ENCODE measurements around the gene GTF2H2C. TPM values are rescaled to one million over a fixed set of nuclear protein-coding genes. Genes with fewer than 3 reads are reported as not detected.
A peak's percentile ranks its signal among the peaks of the same experiment; 100 is the strongest.
"Not testable (repeated sequence)": the region's sequence is repeated elsewhere in the genome, so short reads cannot be mapped to it uniquely, and the experiment has no call there.

The GTF2H2C gene
- total and polyA plus RNA-seq, 4 donors, result 9.4 to 27.0 (median 19.8) TPM

DNA sequence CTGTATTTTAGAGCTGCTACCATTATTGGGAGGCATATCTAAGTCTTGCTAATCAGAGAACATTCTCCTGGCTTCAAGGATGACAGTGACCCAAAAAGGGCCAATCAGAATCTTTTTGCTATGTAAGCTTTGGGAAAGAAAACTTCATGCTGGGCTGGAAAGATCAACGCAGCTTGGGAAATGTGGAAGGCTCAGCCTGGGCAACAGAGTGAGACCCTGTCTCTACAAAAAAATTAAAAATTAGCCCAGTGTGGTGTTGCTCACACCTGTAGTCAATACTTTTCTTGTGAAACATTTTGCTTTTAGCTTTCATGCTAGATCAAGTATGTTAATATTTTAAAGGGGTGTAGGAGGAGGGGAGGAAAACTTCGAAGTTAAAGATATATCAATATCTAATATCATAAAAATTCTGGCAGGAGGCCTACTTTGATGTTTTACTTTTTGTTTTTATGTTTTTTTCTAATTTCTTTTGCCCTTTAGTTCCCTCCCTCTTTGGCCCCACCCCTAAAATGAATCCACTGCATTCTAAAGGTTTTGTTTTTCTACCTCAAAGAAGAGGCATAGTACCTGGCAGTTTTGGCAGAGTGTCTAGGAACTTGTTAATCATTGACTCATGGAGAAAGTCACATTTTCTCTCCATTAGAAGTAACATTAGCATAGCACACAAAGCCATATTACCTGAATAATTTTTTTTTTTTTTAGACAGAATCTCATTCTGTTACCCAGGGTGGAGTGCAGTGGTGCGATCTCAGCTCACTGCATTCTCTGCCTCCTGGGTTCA is 17.0 kb upstream of the GTF2H2C start:
- H3K4me3 ChIP-seq (ENCODE audit: low read length in 2 of 2); H3K27me3 ChIP-seq (ENCODE audit: control insufficient read depth in 1 of 2, insufficient read depth in 2 of 2, low read length in 1 of 2); H3K27ac ChIP-seq (ENCODE audit: low read depth in 1 of 2, low read length in 2 of 2); ATAC-seq (ENCODE audit: low FRiP score); DNase-seq; H3K9me3 ChIP-seq (ENCODE audit: control insufficient read depth, low read length); H3K4me1 ChIP-seq (ENCODE audit: control insufficient read depth in 1 of 2, insufficient read depth in 2 of 2, low read length in 2 of 2); H3K36me3 ChIP-seq (ENCODE audit: control insufficient read depth in 1 of 2, insufficient read depth in 2 of 2, low read length in 1 of 2); intact Hi-C loops (cut with DNase I): not testable (repeated sequence)
- WGBS, 2 donors, result no CpG with 5 or more reads among the region's 3 CpGs

DNA sequence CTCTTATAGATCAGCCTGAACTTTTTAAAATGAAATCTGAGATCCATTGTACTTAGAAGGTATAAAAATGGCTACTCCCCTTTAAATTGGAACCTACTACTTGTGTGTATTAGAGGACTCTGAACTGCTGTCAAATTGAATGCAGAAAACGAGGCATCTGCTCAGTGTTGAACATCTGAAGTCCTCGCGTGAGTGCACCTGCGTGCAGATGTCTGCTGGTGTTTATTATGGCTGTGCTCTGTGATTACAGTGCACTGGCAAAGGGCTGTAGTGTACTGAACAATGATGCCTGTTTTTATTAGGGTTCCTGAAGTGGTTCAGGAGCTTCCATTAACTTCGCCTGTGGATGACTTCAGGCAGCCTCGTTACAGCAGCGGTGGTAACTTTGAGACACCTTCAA is 15.4 kb upstream of the GTF2H2C start:
- DNase-seq; H3K27me3 ChIP-seq (ENCODE audit: control insufficient read depth in 1 of 2, insufficient read depth in 2 of 2, low read length in 1 of 2); H3K27ac ChIP-seq (ENCODE audit: low read depth in 1 of 2, low read length in 2 of 2); H3K9me3 ChIP-seq (ENCODE audit: control insufficient read depth, low read length); H3K36me3 ChIP-seq (ENCODE audit: control insufficient read depth in 1 of 2, insufficient read depth in 2 of 2, low read length in 1 of 2); intact Hi-C loops (cut with DNase I); H3K4me3 ChIP-seq (ENCODE audit: low read length in 2 of 2); H3K4me1 ChIP-seq (ENCODE audit: control insufficient read depth in 1 of 2, insufficient read depth in 2 of 2, low read length in 2 of 2); ATAC-seq (ENCODE audit: low FRiP score): not testable (repeated sequence)
- no CpG with 5 or more reads among the region's 7 CpGs for WGBS, 2 donors

DNA sequence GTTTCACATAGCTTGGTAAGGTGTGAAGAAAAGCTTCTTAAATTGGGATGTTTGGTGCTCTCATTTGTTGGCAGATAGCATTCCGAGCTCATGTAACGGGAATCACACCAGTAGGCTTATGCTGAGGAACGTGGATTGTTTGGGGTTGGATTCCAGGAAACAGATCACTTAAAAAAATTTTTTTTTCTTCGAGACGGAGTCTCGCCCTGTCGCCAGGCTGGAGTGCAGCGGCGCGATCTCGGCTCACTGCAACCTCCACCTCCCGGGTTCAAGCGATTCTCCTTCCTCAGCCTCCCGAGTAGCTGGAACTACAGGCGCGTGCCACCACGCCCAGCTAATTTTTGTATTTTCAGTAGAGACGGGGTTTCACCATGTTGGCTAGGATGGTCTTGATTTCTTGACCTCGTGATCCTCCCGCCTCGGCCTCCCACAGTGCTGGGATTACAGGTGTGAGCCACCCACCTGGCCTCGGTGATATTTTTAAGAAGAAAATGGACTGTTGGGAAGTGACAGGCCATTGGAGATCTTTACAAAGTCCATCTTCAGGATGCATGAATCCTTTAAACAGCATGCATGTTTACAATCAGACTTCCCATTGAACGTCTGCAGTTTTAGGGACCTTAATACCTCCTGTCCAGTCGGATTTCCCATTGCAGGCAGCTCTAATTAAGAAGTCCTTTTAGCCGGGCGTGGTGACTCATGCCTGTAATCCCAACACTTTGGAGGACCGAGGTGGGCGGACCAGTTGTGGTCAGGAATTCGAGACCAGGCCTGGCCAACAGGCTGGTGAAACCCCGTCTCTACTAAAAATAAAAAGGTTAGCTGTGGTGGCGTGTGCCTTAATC is 818 bp downstream of the GTF2H2C start:
- H3K4me1 ChIP-seq (ENCODE audit: control insufficient read depth in 1 of 2, insufficient read depth in 2 of 2, low read length in 2 of 2); ATAC-seq (ENCODE audit: low FRiP score); DNase-seq; H3K36me3 ChIP-seq (ENCODE audit: control insufficient read depth in 1 of 2, insufficient read depth in 2 of 2, low read length in 1 of 2); H3K9me3 ChIP-seq (ENCODE audit: control insufficient read depth, low read length); intact Hi-C loops (cut with DNase I); H3K27me3 ChIP-seq (ENCODE audit: control insufficient read depth in 1 of 2, insufficient read depth in 2 of 2, low read length in 1 of 2); H3K27ac ChIP-seq (ENCODE audit: low read depth in 1 of 2, low read length in 2 of 2); H3K4me3 ChIP-seq (ENCODE audit: low read length in 2 of 2): not testable (repeated sequence)
- WGBS, 2 donors, result 42 to 51% methylated on average over 20 to 27 of the region's 31 CpGs

DNA sequence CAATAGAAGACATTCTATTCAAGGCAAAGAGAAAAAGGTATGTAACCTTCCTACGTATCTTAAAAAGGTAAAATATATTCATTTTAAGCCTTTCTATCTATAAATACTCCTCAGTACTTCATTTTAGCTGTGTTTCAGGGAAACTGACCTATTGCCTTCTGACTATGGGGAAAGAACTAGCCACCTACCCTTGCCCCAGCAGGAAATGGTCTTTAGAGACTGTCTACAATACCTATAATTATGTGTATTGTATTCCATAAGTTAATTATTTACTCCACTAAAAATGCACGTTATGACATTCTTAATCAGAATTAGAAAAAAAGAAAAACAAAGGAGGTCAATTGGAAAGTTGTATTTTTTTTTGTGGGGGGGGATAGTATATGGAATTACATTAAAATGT is 6.2 kb downstream of the GTF2H2C start:
- intact Hi-C loops (cut with DNase I); H3K27ac ChIP-seq (ENCODE audit: low read depth in 1 of 2, low read length in 2 of 2); H3K27me3 ChIP-seq (ENCODE audit: control insufficient read depth in 1 of 2, insufficient read depth in 2 of 2, low read length in 1 of 2); H3K9me3 ChIP-seq (ENCODE audit: control insufficient read depth, low read length); H3K4me1 ChIP-seq (ENCODE audit: control insufficient read depth in 1 of 2, insufficient read depth in 2 of 2, low read length in 2 of 2); H3K36me3 ChIP-seq (ENCODE audit: control insufficient read depth in 1 of 2, insufficient read depth in 2 of 2, low read length in 1 of 2); DNase-seq; H3K4me3 ChIP-seq (ENCODE audit: low read length in 2 of 2); ATAC-seq (ENCODE audit: low FRiP score): not testable (repeated sequence)
- WGBS, 2 donors, result 90 to 92% methylated on average over 2 of the region's 2 CpGs

DNA sequence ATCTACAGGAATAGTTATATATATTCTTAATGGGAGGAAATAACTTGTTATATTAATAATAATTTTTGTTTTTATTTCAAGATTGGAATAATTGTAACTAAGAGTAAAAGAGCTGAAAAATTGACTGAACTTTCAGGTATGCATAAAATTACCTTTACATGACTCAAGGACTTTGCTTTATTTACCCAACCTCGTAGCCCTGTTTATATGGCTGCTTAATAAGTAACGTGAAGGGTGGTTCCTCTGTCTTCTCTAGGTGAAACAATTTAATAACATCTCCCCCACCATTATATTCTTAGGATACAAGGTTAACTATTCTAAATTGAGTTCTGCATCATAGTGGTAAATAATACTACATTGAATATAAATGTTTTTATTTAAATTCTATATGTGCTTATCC is 8.1 kb downstream of the GTF2H2C start:
- H3K27me3 ChIP-seq (ENCODE audit: control insufficient read depth in 1 of 2, insufficient read depth in 2 of 2, low read length in 1 of 2); intact Hi-C loops (cut with DNase I); DNase-seq; H3K4me1 ChIP-seq (ENCODE audit: control insufficient read depth in 1 of 2, insufficient read depth in 2 of 2, low read length in 2 of 2); H3K36me3 ChIP-seq (ENCODE audit: control insufficient read depth in 1 of 2, insufficient read depth in 2 of 2, low read length in 1 of 2); H3K9me3 ChIP-seq (ENCODE audit: control insufficient read depth, low read length); ATAC-seq (ENCODE audit: low FRiP score); H3K4me3 ChIP-seq (ENCODE audit: low read length in 2 of 2); H3K27ac ChIP-seq (ENCODE audit: low read depth in 1 of 2, low read length in 2 of 2): not testable (repeated sequence)
- no CpG with 5 or more reads among the region's 2 CpGs for WGBS, 2 donors

DNA sequence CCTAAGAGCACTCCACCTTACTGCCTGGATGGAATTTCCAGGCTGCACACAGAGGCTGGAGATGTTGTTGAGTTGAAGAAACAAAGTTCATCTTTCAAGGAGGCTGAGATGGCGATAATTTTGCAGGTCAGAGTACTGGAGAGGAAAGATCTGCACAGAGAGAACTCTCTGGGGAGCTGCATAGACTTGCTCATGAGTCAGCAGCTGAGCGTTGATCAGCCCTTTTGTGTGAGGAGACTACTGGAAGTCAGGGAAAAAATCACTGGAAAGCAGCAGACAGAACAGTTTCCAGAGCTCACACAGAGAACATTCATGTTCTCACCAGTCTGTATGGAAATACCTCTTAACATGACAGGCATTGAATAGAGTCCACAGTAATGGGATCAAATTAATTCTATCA is 23.4 kb downstream of the GTF2H2C start:
- H3K27me3 ChIP-seq (ENCODE audit: control insufficient read depth in 1 of 2, insufficient read depth in 2 of 2, low read length in 1 of 2); DNase-seq; H3K4me1 ChIP-seq (ENCODE audit: control insufficient read depth in 1 of 2, insufficient read depth in 2 of 2, low read length in 2 of 2); H3K4me3 ChIP-seq (ENCODE audit: low read length in 2 of 2); intact Hi-C loops (cut with DNase I); H3K9me3 ChIP-seq (ENCODE audit: control insufficient read depth, low read length); H3K36me3 ChIP-seq (ENCODE audit: control insufficient read depth in 1 of 2, insufficient read depth in 2 of 2, low read length in 1 of 2); ATAC-seq (ENCODE audit: low FRiP score); H3K27ac ChIP-seq (ENCODE audit: low read depth in 1 of 2, low read length in 2 of 2): not testable (repeated sequence)
- WGBS, 2 donors, result no CpG with 5 or more reads among the region's 2 CpGs

DNA sequence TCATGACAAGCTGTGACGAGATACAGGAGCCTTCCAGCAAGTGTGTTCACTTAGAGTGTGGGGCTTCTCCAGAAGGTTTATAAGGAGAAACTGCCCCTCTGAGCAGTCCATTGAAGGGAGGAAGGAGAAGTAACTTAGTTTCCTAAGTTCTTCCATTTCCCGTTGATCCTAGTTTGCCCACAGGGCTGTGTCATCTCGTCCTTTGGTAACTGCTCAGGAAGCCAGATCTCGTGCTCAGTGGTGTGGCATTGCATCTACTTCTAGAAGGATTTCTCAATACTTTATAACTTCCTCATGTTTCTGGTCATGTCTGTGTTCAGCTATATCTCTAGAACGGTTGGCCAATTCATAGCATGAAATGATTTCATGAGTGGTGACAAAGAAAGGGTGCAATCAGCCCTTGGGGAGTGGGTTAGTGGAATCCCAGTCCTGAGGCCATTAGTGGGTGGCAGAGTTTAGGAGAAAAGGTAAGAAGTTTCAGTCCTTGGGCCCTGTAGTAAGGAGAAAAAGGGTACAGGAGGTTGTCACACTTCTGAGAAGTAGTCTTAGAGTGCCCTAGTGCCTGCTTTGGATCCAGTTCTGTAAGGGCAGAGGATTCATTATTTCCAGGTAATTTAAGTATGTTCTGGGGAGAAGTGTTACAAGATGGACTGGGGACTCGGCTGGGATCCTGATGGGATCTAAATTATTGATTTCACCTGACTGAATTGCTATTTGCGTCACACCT is 36.3 kb downstream of the GTF2H2C start:
- H3K4me3 ChIP-seq (ENCODE audit: low read length in 2 of 2); H3K9me3 ChIP-seq (ENCODE audit: control insufficient read depth, low read length); DNase-seq; H3K27ac ChIP-seq (ENCODE audit: low read depth in 1 of 2, low read length in 2 of 2); intact Hi-C loops (cut with DNase I); H3K27me3 ChIP-seq (ENCODE audit: control insufficient read depth in 1 of 2, insufficient read depth in 2 of 2, low read length in 1 of 2); H3K4me1 ChIP-seq (ENCODE audit: control insufficient read depth in 1 of 2, insufficient read depth in 2 of 2, low read length in 2 of 2); H3K36me3 ChIP-seq (ENCODE audit: control insufficient read depth in 1 of 2, insufficient read depth in 2 of 2, low read length in 1 of 2): not testable (repeated sequence)
- 55 to 88% methylated on average over 1 to 2 of the region's 7 CpGs for WGBS, 2 donors
- peak; percentile 56 for ATAC-seq (ENCODE audit: low FRiP score)

DNA sequence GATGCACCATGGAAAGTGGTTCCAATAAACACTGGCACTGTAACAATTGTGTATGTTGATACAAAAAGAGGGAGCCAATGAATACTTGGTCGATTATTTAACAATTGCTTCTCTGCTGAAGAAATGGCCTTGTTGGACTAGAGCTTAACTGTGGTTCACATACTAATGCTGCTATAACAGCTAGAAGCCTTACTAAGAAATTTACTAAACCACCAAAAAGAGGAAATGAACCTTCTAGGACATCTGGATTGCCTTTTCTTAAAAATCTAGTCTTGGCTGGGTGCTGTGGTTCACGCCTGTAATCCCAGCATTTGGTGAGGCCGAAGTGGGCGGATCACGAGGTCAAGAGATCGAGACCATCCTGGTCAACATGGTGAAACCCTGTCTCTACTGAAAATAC is 42.0 kb downstream of the GTF2H2C start:
- intact Hi-C loops (cut with DNase I); ATAC-seq (ENCODE audit: low FRiP score); H3K36me3 ChIP-seq (ENCODE audit: control insufficient read depth in 1 of 2, insufficient read depth in 2 of 2, low read length in 1 of 2); H3K27ac ChIP-seq (ENCODE audit: low read depth in 1 of 2, low read length in 2 of 2); H3K9me3 ChIP-seq (ENCODE audit: control insufficient read depth, low read length); DNase-seq; H3K27me3 ChIP-seq (ENCODE audit: control insufficient read depth in 1 of 2, insufficient read depth in 2 of 2, low read length in 1 of 2); H3K4me3 ChIP-seq (ENCODE audit: low read length in 2 of 2); H3K4me1 ChIP-seq (ENCODE audit: control insufficient read depth in 1 of 2, insufficient read depth in 2 of 2, low read length in 2 of 2): not testable (repeated sequence)
- no CpG with 5 or more reads among the region's 6 CpGs for WGBS, 2 donors
